Body of pancreas (tissue), 4 donors: ENCODE measurements around the gene PFKFB3.

Source experiments
- CTCF ChIP-seq, 7 experiments: fragments of 450-650 bp in 4 of 7; fragments of 200-600 bp in 3 of 7; sonication (generic) in 3 of 7; IDR thresholded peaks; one replicate each; pipeline ENCODE4 v1.5.1; 2016 to 2019; ENCODE audit warnings: antibody characterized with exemption in 7 of 7
- POLR2A ChIP-seq, 3 donors: fragments of 450-650 bp; IDR thresholded peaks; one replicate each; pipeline ENCODE4 v1.6.1; 2016; ENCODE audit warnings: antibody characterized with exemption in 3 of 3, mild to moderate bottlenecking in 2 of 3

GRCh38 chr10:6215241-6215640, 12.5 kb downstream of the PFKFB3 start:
- TF ChIP-seq POLR2A (IDR thresholded peaks at IDR 0.05) (no peak), CTCF (IDR thresholded peaks at IDR 0.05) (no peak)
